A673 (cell line): ENCODE results near the gene RRAS. TPM values are rescaled to one million over a fixed set of nuclear protein-coding genes. Genes with fewer than 3 reads are reported as not detected.

Experiments used
- BruUV-seq: library from RNA; stranded (reverse); fragments of 400-500 nt; replicated peaks from 2 replicates; lab custom pipeline; 2021; lab: Mats Ljungman, UMichigan
- CTCF ChIA-PET: fragments of 300-600 bp; sonication (Branson Sonifier 250); formaldehyde crosslinking; loops from one replicate; lab custom pipeline; 2022; ENCODE audit warnings: antibody characterized with exemption; lab: Charles Lee
- POLR2A ChIA-PET: fragments of 300-600 bp; sonication (Branson Sonifier 250); formaldehyde crosslinking; loops from one replicate; lab custom pipeline; 2022; ENCODE audit warnings: antibody characterized with exemption; ENCODE audit not compliant: low non-redundant PET; lab: Charles Lee
- DNase-seq: peaks from one replicate; pipeline ENCODE4 v3.0.0-alpha.2; 2015; ENCODE audit warnings: low spot score
- H3K27ac ChIP-seq: fragments of 200-600 bp; sonication (generic); 2 replicates; pipeline ENCODE4 v1.5.1; 2016; ENCODE audit warnings: mixed run types, low read depth, mild to moderate bottlenecking, mixed read lengths, antibody characterized with exemption, low read length; ENCODE audit not compliant: poor library complexity, severe bottlenecking
- H3K27me3 ChIP-seq: fragments of 200-600 bp; sonication (generic); replicated peaks from 2 replicates; pipeline ENCODE4 v1.6.1; 2017; ENCODE audit warnings: mixed run types, low read depth, mild to moderate bottlenecking, mixed read lengths, antibody characterized with exemption, low read length; ENCODE audit not compliant: insufficient read depth, poor library complexity
- H3K36me3 ChIP-seq: fragments of 200-600 bp; sonication (generic); 2 replicates; pipeline ENCODE4 v1.6.1; 2016; ENCODE audit warnings: mixed run types, mild to moderate bottlenecking, mixed read lengths, antibody characterized with exemption, low read length; ENCODE audit not compliant: insufficient read depth, poor library complexity, severe bottlenecking
- H3K4me1 ChIP-seq: fragments of 200-600 bp; sonication (generic); 2 replicates; pipeline ENCODE4 v1.6.1; 2017; ENCODE audit warnings: mixed run types, mild to moderate bottlenecking, mixed read lengths, antibody characterized with exemption, low read length; ENCODE audit not compliant: insufficient read depth, poor library complexity, severe bottlenecking
- H3K4me3 ChIP-seq: fragments of 200-600 bp; sonication (generic); 2 replicates; pipeline ENCODE4 v1.5.1; 2016; ENCODE audit warnings: low read depth, mixed run types, mild to moderate bottlenecking, mixed read lengths, low read length; ENCODE audit not compliant: poor library complexity, severe bottlenecking
- H3K9me3 ChIP-seq: fragments of 200-600 bp; sonication (generic); 2 replicates; pipeline ENCODE4 v1.6.1; 2016; ENCODE audit warnings: mixed run types, low read depth, mild to moderate bottlenecking, mixed read lengths, antibody characterized with exemption, low read length; ENCODE audit not compliant: poor library complexity, severe bottlenecking
- CTCF ChIP-seq: fragments of 300-800, 200-600 bp; sonication (generic); conservative IDR thresholded peaks from 2 replicates; pipeline ENCODE4 v1.5.1; 2017; ENCODE audit warnings: low read depth, mild to moderate bottlenecking, antibody characterized with exemption, low read length, moderate library complexity, mixed read lengths
- EZH2 ChIP-seq: fragments of 200-600 bp; sonication (generic); IDR thresholded peaks from 2 replicates; pipeline ENCODE4 v1.6.1; 2017; ENCODE audit warnings: borderline replicate concordance, low read depth, mild to moderate bottlenecking, mixed read lengths, antibody characterized with exemption, low read length; ENCODE audit not compliant: poor library complexity, severe bottlenecking
- intact Hi-C: fragments of 100-400 bp; cut with micrococcal nuclease; formaldehyde crosslinking; loops from one replicate; pipeline ENCODE4 v1.10.0; 2022; ENCODE audit not compliant: unreplicated experiment
- total RNA-seq: library from RNA; stranded (reverse); gene quantifications from 2 replicates; pipeline ENCODE4 v1.2.3, GENCODE V29; 2021

Gene RRAS
- total RNA-seq, 1 experiment from 2014 or later: 27.6 TPM

- no TSS peak for BruUV-seq
- H3K4me1 ChIP-seq: peaks cover 44% of the 10 kb centered on the region
- POLR2A ChIA-PET: no interaction called here
- H3K36me3 ChIP-seq: peaks cover 33% of the 10 kb centered on the region
- no peak for TF ChIP-seq CTCF
- TF ChIP-seq EZH2: no peak
- H3K4me3 ChIP-seq: no peak overlapping the region
- intact Hi-C loops: no loop called here
- DNase-seq: no peak
- H3K27ac ChIP-seq: peak overlapping the region; percentile 40
- no peaks in the 10 kb centered on the region for H3K27me3 ChIP-seq
- CTCF ChIA-PET: interaction anchor here (0.6 to 0.9 kb wide), 2 partner anchors 182 to 448 kb away, joined by 3 to 4 read pairs; no protein-coding TSS in a partner anchor
- H3K9me3 ChIP-seq: no peaks in the 10 kb centered on the region
Measured at GRCh38 chr19:49688531-49689132, 48.7 kb upstream of the RRAS start.

GRCh38 chr19:49687566-49688316 lies 47.8 kb upstream of the RRAS start:
- no peaks in the 10 kb centered on the region for H3K27me3 ChIP-seq
- DNase-seq: peak; percentile 84
- H3K4me1 ChIP-seq: peaks cover 44% of the 10 kb centered on the region
- H3K36me3 ChIP-seq: peaks cover 39% of the 10 kb centered on the region
- peak overlapping the region; percentile 40 for H3K27ac ChIP-seq
- ChIA-PET POLR2A (no interaction called here), CTCF (no interaction called here)
- BruUV-seq: no TSS peak
- no peaks in the 10 kb centered on the region for H3K9me3 ChIP-seq
- H3K4me3 ChIP-seq: no peak overlapping the region
- TF ChIP-seq EZH2 (no peak), CTCF (no peak)
- intact Hi-C loops: no loop called here

GRCh38 chr19:49687150-49687549 lies 47.2 kb upstream of the RRAS start:
- CTCF ChIA-PET: interaction anchor here (0.6 kb wide), 1 partner anchor 77 kb away, joined by 3 read pairs; no protein-coding TSS in a partner anchor
- H3K36me3 ChIP-seq: peaks cover 45% of the 10 kb centered on the region
- intact Hi-C loops: no loop called here
- H3K27ac ChIP-seq: no peak overlapping the region
- POLR2A ChIA-PET: no interaction called here
- H3K27me3 ChIP-seq: no peaks in the 10 kb centered on the region
- TF ChIP-seq CTCF (no peak), EZH2 (no peak)
- H3K4me3 ChIP-seq: no peak overlapping the region
- peaks cover 44% of the 10 kb centered on the region for H3K4me1 ChIP-seq
- H3K9me3 ChIP-seq: no peaks in the 10 kb centered on the region
- no TSS peak for BruUV-seq
- DNase-seq: no peak
